ENCODE data around the gene BDH1.

The BDH1 gene

GRCh38 chr3:197464794-197465193 lies 91.0 kb downstream of the BDH1 start:
- DNase-seq, result no peak

GRCh38 chr3:197463279-197463678 lies 92.5 kb downstream of the BDH1 start:
- no peak for DNase-seq

GRCh38 chr3:197462808-197463207 lies 93.0 kb downstream of the BDH1 start:
- no peak for DNase-seq

- no peak for DNase-seq
Observed at GRCh38 chr3:197460639-197461038, 95.1 kb downstream of the BDH1 start.

- no peak for DNase-seq
Observed at GRCh38 chr3:197460002-197460401, 95.8 kb downstream of the BDH1 start.

All from amygdala (tissue), 56 donors.